Central memory CD4-positive, alpha-beta T cell (primary cell): ENCODE measurements around the gene MMP26.

Experiments
- DNase-seq: peaks from one replicate; pipeline ENCODE4 v3.0.0; 2022
- total RNA-seq, 3 experiments: gene quantifications; one replicate each; lab custom pipeline; 2026; lab: John Stamatoyannopoulos, UW

Gene MMP26
- 0 to 0.19 (median 0) reads per million in 3 experiments for total RNA-seq

GRCh38 chr11:4704054-4704789 is at the start of gene MMP26:
Gene MMP26 (plus strand): TSS chr11:4704784.
- DNase-seq, result no peak

DNA sequence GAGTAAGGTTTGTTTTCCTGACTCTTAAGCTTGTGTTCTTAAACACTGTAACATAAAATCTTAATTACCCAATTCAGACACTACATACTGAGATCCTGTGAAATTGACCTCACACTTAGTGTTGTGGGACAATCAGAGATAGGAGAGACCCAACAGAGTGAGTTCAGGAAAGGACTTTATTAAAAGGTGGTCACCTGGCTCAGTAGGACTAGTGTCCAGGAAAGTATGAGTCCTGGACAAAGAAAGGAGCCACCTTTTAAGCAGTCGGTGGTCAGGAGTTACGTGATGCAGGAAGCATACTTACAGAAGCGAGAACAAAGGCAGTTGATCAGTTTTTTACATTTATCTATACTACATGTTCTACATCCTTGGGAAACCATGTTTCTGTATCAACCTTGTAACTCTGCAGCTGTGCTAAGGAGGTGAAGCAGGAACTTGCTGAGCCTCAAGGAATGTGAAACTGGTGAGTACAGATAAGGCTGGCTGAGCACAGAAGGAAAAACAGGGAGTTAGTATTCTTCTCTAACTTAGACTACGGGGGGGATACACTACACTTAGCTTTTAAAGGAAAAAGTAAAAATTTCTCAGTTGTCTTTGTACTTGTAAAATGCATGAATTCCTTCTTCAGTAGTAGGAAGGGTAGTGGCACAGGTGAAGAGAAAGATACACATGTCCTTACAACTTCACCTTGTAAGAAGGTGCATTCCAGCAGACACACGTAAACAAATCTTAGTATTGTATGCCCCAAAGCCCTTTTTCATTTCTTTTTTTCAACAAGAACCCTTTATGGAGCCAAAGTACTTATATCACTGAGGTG is 45.7 kb upstream of the MMP26 start:
- DNase-seq, result no peak

DNA sequence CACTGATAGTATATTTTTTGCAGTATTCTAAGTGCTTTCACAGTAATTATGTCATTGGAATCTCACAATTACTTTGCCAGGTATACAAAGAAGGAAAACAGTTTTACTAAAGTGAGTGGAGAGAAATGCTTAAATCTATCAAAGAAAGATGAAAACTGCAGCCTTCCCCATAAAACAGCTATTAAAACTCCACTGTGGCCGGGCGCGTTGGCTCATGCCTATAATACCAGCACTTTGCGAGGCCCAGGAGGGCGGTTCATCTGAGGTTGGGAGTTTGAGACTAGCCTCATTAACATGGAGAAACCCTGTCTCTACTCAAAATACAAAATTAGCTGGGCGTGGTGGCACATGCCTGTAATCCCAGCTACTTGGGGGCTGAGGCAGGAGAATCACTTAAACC is 41.7 kb upstream of the MMP26 start:
- DNase-seq, result no peak

DNA sequence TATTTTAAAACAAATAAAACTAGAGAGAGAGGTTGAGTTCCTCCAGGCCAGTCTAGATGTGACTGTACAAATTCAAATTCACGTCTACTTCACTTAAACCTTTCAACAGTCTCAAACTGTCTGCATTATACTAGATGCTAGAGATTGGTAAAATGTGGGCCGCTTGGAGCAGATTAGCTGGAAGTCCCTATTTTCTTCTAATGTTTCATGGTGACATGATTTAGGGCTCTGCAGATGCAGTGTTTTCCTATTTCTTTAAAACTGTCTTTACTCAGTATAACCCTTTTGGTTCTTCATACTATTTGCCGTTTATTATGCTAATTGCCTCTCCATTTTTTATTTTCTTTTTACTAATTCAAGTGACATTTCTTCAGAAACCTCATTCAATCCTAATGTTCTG is 40.4 kb upstream of the MMP26 start:
- no peak for DNase-seq

GRCh38 chr11:4664786-4665185 is 39.8 kb upstream of the MMP26 start:
- DNase-seq, result no peak

- no peak for DNase-seq
Measured at GRCh38 chr11:4665424-4665823, 39.2 kb upstream of the MMP26 start.

DNA sequence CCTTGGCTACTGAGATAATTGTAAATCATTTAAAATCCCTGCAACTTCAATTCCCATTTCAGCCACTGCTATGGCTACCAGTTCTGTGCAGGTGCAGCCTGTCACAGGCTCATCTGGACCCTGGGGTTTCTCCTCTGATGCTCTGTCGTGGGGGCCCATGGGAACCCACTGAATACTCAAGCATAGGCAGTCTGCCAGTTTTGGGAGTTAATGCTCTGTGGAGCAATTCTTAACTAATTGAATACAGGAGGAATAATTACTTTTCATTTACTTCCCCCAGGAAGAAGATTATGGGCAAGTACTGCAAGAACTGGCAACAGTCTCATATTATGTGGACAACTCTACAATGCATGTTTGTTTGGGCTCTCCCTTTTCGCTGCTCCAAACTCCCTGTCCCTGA is 32.8 kb upstream of the MMP26 start:
- no peak for DNase-seq

GRCh38 chr11:4672470-4672869 is 32.1 kb upstream of the MMP26 start:
- DNase-seq, result no peak

- DNase-seq, result no peak
Measured at GRCh38 chr11:4673781-4674180, 30.8 kb upstream of the MMP26 start.

- DNase-seq, result no peak
Measured at GRCh38 chr11:4677948-4678347, 26.6 kb upstream of the MMP26 start.

DNA sequence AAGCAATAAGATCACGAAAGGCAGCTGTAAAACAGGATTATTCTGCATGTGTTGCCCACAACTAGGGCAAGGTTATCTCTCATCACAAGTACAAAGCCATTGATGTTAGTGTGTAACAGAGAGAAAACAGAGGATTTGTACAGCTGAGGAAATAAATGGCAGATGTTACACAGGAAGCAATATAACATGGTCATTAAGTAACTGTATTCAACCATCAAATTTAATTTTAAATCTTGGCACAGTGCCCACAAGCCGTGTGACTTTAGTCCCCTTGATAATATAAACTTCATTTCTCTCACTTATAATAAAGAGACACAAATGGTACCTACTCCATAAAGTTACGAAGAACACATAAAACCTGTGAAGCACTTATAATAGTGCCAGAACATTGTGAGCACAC is 24.2 kb upstream of the MMP26 start:
- DNase-seq, result no peak

GRCh38 chr11:4682623-4683419 is 21.8 kb upstream of the MMP26 start:
- DNase-seq, result no peak

- DNase-seq, result no peak
Measured at GRCh38 chr11:4684631-4685285, 19.8 kb upstream of the MMP26 start.

GRCh38 chr11:4695442-4695841 is 9.1 kb upstream of the MMP26 start:
- no peak for DNase-seq

GRCh38 chr11:4697585-4697984 is 7.0 kb upstream of the MMP26 start, which contains the start of gene OR51E2:
Gene OR51E2 (minus strand): TSS chr11:4697853. CDS start chr11:4682711, 15,142 bp downstream.
- DNase-seq, result no peak

- no peak for DNase-seq
Measured at GRCh38 chr11:4699697-4700435, 4.7 kb upstream of the MMP26 start.

DNA sequence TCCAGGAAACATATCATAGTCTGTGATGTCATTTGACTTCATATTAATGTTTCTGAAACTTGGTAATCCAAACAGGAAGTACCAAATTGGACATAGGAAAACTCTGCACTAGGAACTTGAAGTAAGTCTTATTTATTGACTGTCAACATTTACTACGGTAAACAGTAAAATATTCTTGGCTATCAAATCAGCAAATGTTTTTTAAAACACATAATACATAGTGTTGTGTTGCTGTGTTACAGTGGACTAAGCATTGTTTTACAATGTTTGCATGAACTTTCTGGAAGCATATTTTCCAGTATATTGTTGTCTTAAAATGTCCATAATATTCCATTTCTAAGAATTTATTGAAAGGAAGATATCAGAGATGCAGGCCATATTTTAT is 4.2 kb upstream of the MMP26 start:
- no peak for DNase-seq

GRCh38 chr11:4704790-4705334 is 278 bp downstream of the MMP26 start:
- DNase-seq, result no peak

GRCh38 chr11:4713241-4713640 is 8.7 kb downstream of the MMP26 start:
- DNase-seq, result no peak

DNA sequence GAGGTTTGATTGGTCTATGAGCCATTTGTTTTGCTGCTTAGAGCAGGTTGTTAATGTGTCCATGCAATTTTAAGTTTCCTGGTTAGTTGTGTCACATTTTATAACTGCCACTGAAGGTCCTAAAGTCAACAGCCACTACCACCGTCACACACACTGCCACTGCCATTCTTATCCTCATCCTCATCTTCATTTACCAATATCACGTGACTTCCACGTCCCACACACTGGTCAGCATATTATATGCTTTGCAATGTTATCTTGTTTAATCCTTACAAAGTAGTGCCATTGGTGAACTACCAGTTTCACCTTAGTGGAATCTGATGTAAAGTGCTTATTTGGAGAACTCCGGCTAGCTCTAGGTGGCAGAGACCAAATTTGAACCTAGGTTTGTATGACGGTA is 9.7 kb downstream of the MMP26 start:
- DNase-seq, result no peak
